ENCODE results near the gene KRTAP4-11. TPM values are rescaled to one million over a fixed set of nuclear protein-coding genes. Genes with fewer than 3 reads are reported as not detected.
"Not testable (repeated sequence)": the region's sequence is repeated elsewhere in the genome, so short reads cannot be mapped to it uniquely, and the experiment has no call there.

KRTAP4-11 gene
- total RNA-seq, 6 experiments from 2014 or later: not detected

- Mint-ChIP-seq H3K4me1 (ENCODE audit: low read depth) (peaks cover 24% of the 10 kb centered on the region), H3K27me3 (ENCODE audit: insufficient read depth) (no peaks in the 10 kb centered on the region), H3K27ac (no peak overlapping the region), H3K36me3 (ENCODE audit: low read depth) (peaks cover 25% of the 10 kb centered on the region), H3K9me3 (peaks cover 31% of the 10 kb centered on the region), H3K4me3 (no peak overlapping the region)
- DNase-seq: no peak
- TF ChIP-seq CTCF (IDR thresholded peaks at IDR 0.05): no peak
Measured at GRCh38 chr17:41144846-41145245, 26.7 kb upstream of the KRTAP4-11 start.

- DNase-seq: no peak
- Mint-ChIP-seq H3K4me3 (no peak overlapping the region; the same call in 1 of the 2 replicates), H3K9me3 (peaks cover 50% of the 10 kb centered on the region), H3K27ac (peak overlapping the region; percentile 84), H3K27me3 (ENCODE audit: insufficient read depth) (no peaks in the 10 kb centered on the region), H3K4me1 (ENCODE audit: low read depth) (peaks cover 23% of the 10 kb centered on the region), H3K36me3 (ENCODE audit: low read depth) (peaks cover 52% of the 10 kb centered on the region)
- no peak for TF ChIP-seq CTCF (IDR thresholded peaks at IDR 0.05)
Measured at GRCh38 chr17:41141361-41141760, 23.2 kb upstream of the KRTAP4-11 start.

GRCh38 chr17:41140360-41141131, 22.4 kb upstream of the KRTAP4-11 start, which contains the start of gene KRTAP4-6:
Gene KRTAP4-6 (minus strand): TSS chr17:41140544. CDS start chr17:41140487, 57 bp downstream.
- DNase-seq: peak; percentile 88
- H3K27me3 Mint-ChIP-seq (ENCODE audit: insufficient read depth): no peaks in the 10 kb centered on the region
- TF ChIP-seq CTCF (IDR thresholded peaks at IDR 0.05): no peak
- H3K4me1 Mint-ChIP-seq (ENCODE audit: low read depth): peaks cover 23% of the 10 kb centered on the region
- peak within 1 kb of the TSS; percentile 84 for H3K27ac Mint-ChIP-seq
- peaks cover 50% of the 10 kb centered on the region for H3K9me3 Mint-ChIP-seq
- peak within 1 kb of the TSS; percentile 16; the same call in 1 of the 2 replicates for H3K4me3 Mint-ChIP-seq
- H3K36me3 Mint-ChIP-seq (ENCODE audit: low read depth): peaks cover 52% of the 10 kb centered on the region

GRCh38 chr17:41139865-41140264, 21.7 kb upstream of the KRTAP4-11 start:
- not testable (repeated sequence) for DNase-seq; H3K27me3 Mint-ChIP-seq (ENCODE audit: insufficient read depth); H3K4me3 Mint-ChIP-seq
- peaks cover 24% of the 10 kb centered on the region for H3K4me1 Mint-ChIP-seq (ENCODE audit: low read depth)
- peaks cover 52% of the 10 kb centered on the region for H3K36me3 Mint-ChIP-seq (ENCODE audit: low read depth)
- H3K9me3 Mint-ChIP-seq: peaks cover 50% of the 10 kb centered on the region
- H3K27ac Mint-ChIP-seq: peak overlapping the region; percentile 66

- Mint-ChIP-seq H3K4me3 (peak overlapping the region; percentile 51), H3K27ac (peak overlapping the region; percentile 91), H3K27me3 (ENCODE audit: insufficient read depth) (no peaks in the 10 kb centered on the region; the same call in 1 of the 2 replicates), H3K9me3 (peaks cover 15% of the 10 kb centered on the region), H3K4me1 (ENCODE audit: low read depth) (peaks cover 49% of the 10 kb centered on the region), H3K36me3 (ENCODE audit: low read depth) (peaks cover 36% of the 10 kb centered on the region)
- no peak for TF ChIP-seq CTCF (IDR thresholded peaks at IDR 0.05)
- no peak for DNase-seq
Measured at GRCh38 chr17:41133880-41134735, 15.9 kb upstream of the KRTAP4-11 start.

Data from HFFc6 (cell line).